Natural killer cell treated with Interleukin-12 subunit alpha and Interleukin-12 subunit beta and Interleukin-15 and Interleukin-18, amount 100 ng/mL, for 72 hours (primary cell): ENCODE results near the gene CHPF2. TPM values are rescaled to one million over a fixed set of nuclear protein-coding genes. Genes with fewer than 3 reads are reported as not detected.
A peak's percentile ranks its signal among the peaks of the same experiment; 100 is the strongest.

Experiments
- ATAC-seq, 2 donors: fragments of 150-1000 bp; cut with Tn5 transposase in 1 of 2; sonication (Bioruptor Pico), chemical (Tn5 transposase) in 1 of 2; 2 replicates each; pipeline ENCODE4 v1.10.0; 2021
- DNase-seq: peaks from one replicate; pipeline ENCODE4 v3.0.0; 2022; ENCODE audit warnings: low spot score
- H3K27ac Mint-ChIP-seq, 2 donors: 1 replicate in 1 of 2; 2 replicates in 1 of 2; pipeline ENCODE4 v1.8.0; 2022; ENCODE audit warnings: mixed read lengths in 2 of 2, mild to moderate bottlenecking in 1 of 2, moderate library complexity in 1 of 2
- H3K27me3 Mint-ChIP-seq, 2 donors: 1 replicate in 1 of 2; 2 replicates in 1 of 2; pipeline ENCODE4 v1.8.0; 2022; ENCODE audit warnings: mixed read lengths in 2 of 2
- H3K36me3 Mint-ChIP-seq: one replicate; pipeline ENCODE4 v1.8.0; 2022; ENCODE audit warnings: mixed read lengths
- H3K4me1 Mint-ChIP-seq, 2 donors: 1 replicate in 1 of 2; 2 replicates in 1 of 2; pipeline ENCODE4 v1.8.0; 2022; ENCODE audit warnings: low read depth in 2 of 2, mixed read lengths in 2 of 2, mild to moderate bottlenecking in 1 of 2
- H3K4me3 Mint-ChIP-seq: one replicate; pipeline ENCODE4 v1.8.0; 2022; ENCODE audit warnings: mixed read lengths
- H3K9me3 Mint-ChIP-seq: 2 replicates; pipeline ENCODE4 v1.8.0; 2022; ENCODE audit warnings: mixed read lengths
- total RNA-seq, 2 donors: library from RNA; stranded (reverse); gene quantifications; one replicate each; pipeline ENCODE4 v1.2.3, GENCODE V29; 2022

The CHPF2 gene
- total RNA-seq, 2 donors from 2014 or later: 54.6 to 67.6 TPM

DNA sequence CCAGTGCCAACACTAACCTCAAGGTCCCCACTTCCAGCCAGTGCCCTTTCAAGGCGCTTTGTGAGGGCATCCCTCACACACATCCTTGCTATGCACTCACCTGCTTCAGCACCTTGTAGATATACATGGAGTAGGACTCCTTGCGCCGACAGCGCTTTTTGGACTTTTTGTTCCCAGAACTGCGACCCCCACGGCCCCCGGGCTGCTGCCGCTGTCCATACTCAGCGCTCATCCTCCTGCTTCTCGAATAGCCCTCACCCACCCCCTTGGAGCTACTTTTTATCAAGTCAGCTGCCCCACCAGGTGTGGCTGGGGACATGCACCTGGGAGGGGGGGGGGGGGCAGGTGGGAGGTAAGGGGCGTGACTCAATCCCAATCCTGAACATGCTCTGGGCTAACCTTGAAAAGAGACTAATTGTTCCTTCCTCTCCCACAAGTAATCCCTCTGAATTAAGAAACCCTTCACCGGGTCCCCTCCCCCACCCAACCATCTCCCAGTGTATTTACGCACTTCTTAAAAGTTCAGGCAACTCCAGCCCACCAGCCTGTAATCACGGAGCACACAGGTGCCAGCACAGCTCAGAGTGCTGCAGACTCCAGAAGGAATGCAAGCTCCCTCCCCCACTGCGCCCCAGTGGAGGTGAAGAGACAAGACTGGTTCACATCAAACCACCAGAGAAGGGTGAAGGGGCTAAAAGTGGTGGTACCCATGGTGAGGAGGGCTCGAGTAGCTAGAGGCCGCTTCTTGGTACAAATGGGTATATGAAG lies 22.0 kb upstream of the CHPF2 start, which contains the start of gene H2BK1:
Gene H2BK1 (minus strand): TSS at position 402 of the 768 bp plus-strand sequence. CDS start 170 bp downstream, at position 232.
- DNase-seq: no peak
- H3K27ac Mint-ChIP-seq: no peak within 1 kb of the TSS
- H3K36me3 Mint-ChIP-seq: peaks cover 9% of the 10 kb centered on the region
- H3K9me3 Mint-ChIP-seq: no peaks in the 10 kb centered on the region
- peaks cover 14 to 21% of the 10 kb centered on the region in 2 donors for H3K4me1 Mint-ChIP-seq
- no peak for ATAC-seq
- H3K4me3 Mint-ChIP-seq: no peak within 1 kb of the TSS
- H3K27me3 Mint-ChIP-seq: peaks cover 0 to 3% of the 10 kb centered on the region in 2 donors

DNA sequence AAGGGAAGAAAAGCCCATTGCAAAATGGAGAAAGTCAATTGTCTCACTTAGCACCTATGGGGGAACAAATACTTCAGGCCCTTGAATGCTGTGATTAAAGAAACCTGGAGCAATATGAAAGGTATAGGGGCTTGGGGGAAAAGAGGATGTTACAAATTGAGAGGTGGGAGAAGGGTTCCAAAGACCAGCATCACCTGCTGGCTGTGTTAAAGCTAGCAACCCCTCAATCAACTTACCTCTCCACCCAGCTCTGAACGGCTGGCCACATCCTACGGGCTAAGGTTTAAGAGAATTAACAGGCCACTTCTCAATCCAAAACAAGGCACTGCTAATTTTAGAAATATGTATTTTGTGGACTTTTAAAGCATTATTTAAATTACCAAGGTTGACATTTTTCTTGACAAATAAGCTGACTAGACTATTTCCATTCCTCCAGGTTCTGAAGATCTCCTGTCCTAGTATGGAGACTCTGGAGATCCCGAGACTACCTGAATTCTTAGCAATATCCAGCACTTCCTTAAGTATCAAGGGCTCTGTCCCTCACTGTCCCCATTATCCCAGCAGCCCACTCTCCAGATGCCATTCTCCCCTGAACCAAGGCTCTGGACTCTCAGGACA lies 21.0 kb upstream of the CHPF2 start:
- peaks cover 18% of the 10 kb centered on the region for H3K36me3 Mint-ChIP-seq
- H3K9me3 Mint-ChIP-seq: no peaks in the 10 kb centered on the region
- H3K27ac Mint-ChIP-seq: no peak overlapping the region
- no peak for ATAC-seq
- no peak for DNase-seq
- no peaks in the 10 kb centered on the region for H3K27me3 Mint-ChIP-seq
- peaks cover 14 to 18% of the 10 kb centered on the region in 2 donors for H3K4me1 Mint-ChIP-seq
- no peak overlapping the region for H3K4me3 Mint-ChIP-seq

DNA sequence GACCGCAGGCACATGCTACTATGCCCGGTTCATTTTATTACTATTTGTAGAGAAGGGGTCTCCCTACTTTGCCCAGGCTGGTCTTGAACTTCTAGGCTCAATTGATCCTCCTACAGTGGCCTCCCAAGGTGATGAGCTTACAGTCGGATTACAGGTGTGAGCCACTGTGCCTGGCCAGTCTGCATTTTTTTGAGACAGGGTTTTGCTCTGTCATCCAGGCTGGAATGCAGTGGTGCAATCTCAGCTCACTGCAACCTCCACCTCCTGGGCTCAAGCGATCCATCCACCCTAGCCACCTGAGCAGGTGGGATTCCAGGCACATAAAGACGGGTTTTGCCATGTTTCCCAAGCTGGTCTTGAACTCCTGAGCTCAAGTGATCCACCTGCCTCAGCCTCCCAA lies 19.7 kb upstream of the CHPF2 start:
- Mint-ChIP-seq H3K4me3 (no peak overlapping the region), H3K27ac (no peak overlapping the region), H3K27me3 (no peaks in the 10 kb centered on the region), H3K9me3 (no peaks in the 10 kb centered on the region), H3K4me1 (peaks cover 3 to 6% of the 10 kb centered on the region in 2 donors), H3K36me3 (peaks cover 18% of the 10 kb centered on the region)
- ATAC-seq (no peak), DNase-seq (no peak)

DNA sequence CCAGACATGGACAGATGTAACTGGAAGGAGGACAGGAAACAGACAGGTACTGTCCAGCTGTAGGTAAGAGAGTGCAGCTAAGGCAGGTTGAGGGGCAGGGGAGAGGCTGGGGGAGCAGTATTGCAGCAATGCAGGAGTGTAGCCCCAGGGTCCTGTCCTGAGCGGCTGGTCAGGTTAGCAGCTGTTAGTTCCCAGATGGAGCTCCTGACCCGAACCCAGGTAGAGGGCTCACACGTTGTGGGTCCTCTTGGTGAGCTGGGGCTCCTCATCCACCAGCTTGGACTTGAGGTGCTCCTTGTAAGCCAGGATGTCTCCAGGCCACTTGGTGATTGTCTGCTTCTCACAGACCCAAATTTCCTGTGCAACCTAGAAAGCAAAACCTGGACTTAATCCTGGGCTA lies 18.5 kb upstream of the CHPF2 start:
- H3K27ac Mint-ChIP-seq: no peak overlapping the region
- no peaks in the 10 kb centered on the region for H3K9me3 Mint-ChIP-seq
- no peak overlapping the region for H3K4me3 Mint-ChIP-seq
- ATAC-seq: no peak
- no peaks in the 10 kb centered on the region for H3K27me3 Mint-ChIP-seq
- no peaks in the 10 kb centered on the region for H3K4me1 Mint-ChIP-seq
- no peak for DNase-seq
- H3K36me3 Mint-ChIP-seq: peaks cover 28% of the 10 kb centered on the region

DNA sequence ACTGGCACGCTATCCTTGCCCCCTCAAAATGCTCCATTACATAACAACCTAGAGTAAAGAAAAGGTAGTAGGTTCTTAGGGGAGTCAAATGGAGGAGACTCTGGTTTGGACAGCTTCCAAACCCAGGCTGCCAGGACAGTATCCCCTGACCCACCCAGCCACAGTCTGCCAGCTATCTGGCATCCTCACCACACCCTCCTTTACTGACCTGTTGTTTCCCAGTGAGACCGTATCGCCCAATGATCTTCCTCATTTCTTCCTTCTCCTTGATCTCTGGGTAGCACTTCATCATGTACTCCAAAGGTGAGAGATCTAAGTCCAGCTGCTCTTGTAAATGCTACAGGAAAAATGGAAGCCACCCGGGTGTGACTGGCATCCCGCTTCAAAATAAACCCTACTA lies 16.9 kb upstream of the CHPF2 start:
- H3K4me3 Mint-ChIP-seq: no peak overlapping the region
- H3K36me3 Mint-ChIP-seq: peaks cover 33% of the 10 kb centered on the region
- no peaks in the 10 kb centered on the region for H3K27me3 Mint-ChIP-seq
- H3K9me3 Mint-ChIP-seq: no peaks in the 10 kb centered on the region
- no peaks in the 10 kb centered on the region for H3K4me1 Mint-ChIP-seq
- no peak for DNase-seq
- no peak overlapping the region for H3K27ac Mint-ChIP-seq
- ATAC-seq: no peak

DNA sequence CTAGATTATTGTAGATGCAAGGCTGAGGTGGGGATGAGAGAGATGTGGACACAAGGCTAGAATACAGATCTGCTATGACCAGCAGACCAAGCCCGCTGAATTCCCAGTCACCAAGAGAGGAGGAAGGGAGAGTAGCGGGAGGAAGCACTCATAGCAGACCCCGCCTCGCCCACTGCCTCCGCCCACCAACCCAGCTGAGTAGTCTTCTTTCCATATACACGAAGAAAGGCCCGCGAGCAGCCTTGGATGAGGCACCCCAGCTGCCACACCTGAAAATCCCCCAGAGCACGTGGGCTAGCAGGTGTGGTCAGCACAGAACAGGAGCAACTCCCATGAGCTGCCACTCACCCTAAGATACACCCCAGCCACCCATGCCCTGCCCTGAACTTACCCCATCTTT lies 14.1 kb upstream of the CHPF2 start:
- no peak overlapping the region for H3K27ac Mint-ChIP-seq
- ATAC-seq: peak in 1 of 2 donors; percentile 27

DNA sequence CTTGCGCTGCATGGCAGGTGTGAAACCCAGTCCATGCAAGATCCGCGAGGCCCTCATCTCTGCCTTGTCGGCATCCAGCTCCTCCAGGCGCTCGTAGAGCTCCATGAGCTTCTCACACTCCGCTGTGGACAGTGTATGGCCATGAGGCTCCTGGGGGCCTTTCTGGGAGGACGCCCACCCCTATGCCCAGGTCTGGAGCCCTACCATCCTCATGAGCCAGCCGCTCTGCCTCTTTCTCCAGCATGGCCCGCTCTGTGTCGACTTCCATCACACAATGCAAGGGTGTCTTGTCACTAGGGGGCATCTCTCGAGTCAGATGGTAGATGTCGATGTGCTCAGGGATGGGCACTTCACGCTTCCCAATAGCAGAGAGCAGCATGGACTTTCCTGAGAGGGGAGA lies 8.6 kb upstream of the CHPF2 start:
- Mint-ChIP-seq H3K4me1 (peaks cover 38 to 40% of the 10 kb centered on the region in 2 donors), H3K9me3 (no peaks in the 10 kb centered on the region), H3K36me3 (peaks cover 37% of the 10 kb centered on the region), H3K4me3 (no peak overlapping the region), H3K27ac (no peak overlapping the region), H3K27me3 (no peaks in the 10 kb centered on the region)
- ATAC-seq (no peak), DNase-seq (no peak)

More for the DNA sequence above, 14.1 kb upstream of the CHPF2 start:
- Mint-ChIP-seq H3K36me3 (peaks cover 38% of the 10 kb centered on the region), H3K4me3 (no peak overlapping the region), H3K27me3 (no peaks in the 10 kb centered on the region), H3K9me3 (no peaks in the 10 kb centered on the region), H3K4me1 (no peaks in the 10 kb centered on the region)
- DNase-seq: no peak

DNA sequence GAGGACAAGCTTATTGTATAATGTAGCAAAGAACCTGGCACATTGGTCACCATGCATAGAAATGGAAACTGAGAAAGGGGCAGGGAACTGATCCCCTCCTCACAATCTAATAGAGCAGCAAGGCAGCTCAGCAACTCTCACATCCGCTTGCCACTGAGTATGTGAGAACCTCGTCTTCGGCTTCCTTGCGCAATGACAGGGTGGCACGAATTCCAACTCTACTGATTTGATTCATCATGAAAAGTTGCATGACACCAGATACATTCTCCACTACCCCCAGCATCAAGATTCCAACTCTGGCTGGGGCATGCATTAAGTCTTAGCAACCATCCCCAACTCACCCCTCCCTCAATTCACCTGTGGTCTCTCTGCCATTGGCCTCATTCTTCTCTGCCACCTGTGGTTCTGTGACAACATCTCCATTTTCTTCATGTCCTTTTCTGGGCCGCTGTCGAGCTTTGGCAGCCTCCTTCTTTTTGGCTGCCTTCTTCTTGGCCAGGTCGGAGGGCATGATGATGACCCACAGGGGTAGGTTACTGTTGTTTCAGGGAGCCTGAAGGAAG lies 6.3 kb upstream of the CHPF2 start:
- no peaks in the 10 kb centered on the region for H3K27me3 Mint-ChIP-seq
- H3K4me3 Mint-ChIP-seq: peak overlapping the region; percentile 99
- ATAC-seq: no peak
- no peaks in the 10 kb centered on the region for H3K9me3 Mint-ChIP-seq
- peaks cover 30% of the 10 kb centered on the region for H3K36me3 Mint-ChIP-seq
- peak overlapping the region; percentile 93 for H3K27ac Mint-ChIP-seq
- peaks cover 38 to 40% of the 10 kb centered on the region in 2 donors for H3K4me1 Mint-ChIP-seq
- DNase-seq: no peak

DNA sequence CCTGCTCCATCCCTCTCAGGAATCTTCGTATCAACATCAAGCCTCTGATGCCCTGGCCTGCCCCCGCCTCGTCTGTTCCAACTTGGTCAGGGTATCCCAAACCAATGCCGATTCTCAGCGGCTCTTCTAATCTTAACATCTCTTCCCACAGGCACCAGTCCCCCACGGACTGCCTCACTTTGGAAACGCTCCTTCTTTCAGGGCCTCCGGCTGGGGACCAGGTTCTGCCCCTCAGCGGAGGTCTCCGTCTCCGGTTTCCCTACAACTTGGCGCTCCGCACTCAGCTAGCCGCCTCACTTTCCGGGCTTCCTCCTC lies 5.8 kb upstream of the CHPF2 start:
- Mint-ChIP-seq H3K9me3 (no peaks in the 10 kb centered on the region), H3K27me3 (no peaks in the 10 kb centered on the region), H3K27ac (peak overlapping the region; percentile 93), H3K36me3 (peaks cover 30% of the 10 kb centered on the region), H3K4me1 (peaks cover 39 to 41% of the 10 kb centered on the region in 2 donors), H3K4me3 (peak overlapping the region; percentile 99)
- ATAC-seq: peak in 1 of 2 donors; percentile 0
- no peak for DNase-seq

DNA sequence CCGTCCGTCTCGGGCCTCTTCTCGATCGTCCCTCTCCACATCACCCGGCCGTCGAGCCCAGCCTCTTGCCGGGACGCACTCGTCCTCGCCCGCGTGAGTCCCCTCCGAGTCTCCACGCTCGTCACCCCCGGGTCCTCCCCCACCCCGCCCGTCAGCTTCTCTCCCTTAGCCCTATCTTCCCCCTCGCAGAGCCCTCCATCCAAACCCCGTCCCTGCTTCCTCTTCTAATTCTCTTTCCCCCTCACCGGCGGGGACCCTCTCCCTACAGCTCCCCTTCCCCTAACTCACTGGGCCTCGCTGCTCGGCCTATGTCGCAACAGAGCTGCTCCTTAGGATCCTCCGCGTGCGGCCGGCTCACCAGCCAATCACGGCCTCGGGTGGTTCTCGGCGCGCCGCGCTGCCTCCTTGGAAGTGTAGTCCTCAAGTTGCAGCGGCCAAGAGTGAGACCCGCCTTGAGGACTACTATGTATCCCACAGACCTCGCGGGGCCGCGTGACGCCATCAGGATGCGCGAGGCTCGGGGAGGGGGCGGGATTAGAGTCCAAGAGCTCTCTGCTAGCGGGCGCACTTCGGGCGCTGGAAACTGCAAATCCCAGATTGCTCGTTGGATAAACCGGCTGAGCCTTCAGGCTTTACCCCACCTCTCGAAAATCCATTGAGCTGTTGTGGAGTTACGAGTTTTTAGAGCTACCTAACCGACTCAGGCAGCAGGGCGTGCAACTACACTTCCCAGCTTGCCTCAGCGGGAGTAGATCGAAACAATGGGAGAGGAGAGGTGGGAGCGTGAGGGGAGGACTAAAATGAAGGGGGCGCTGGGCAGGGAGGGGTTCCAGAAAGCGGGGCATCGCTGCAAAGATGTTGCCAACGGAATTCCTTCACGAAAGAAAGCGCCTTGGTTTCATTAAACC lies 5.2 kb upstream of the CHPF2 start, which contains the start of gene ABCF2:
Gene ABCF2 (minus strand): TSS at position 331 of the 908 bp plus-strand sequence. CDS start 747 bp downstream, outside the sequence.
- Mint-ChIP-seq H3K9me3 (no peaks in the 10 kb centered on the region), H3K36me3 (peaks cover 30% of the 10 kb centered on the region), H3K27me3 (no peaks in the 10 kb centered on the region), H3K4me1 (peaks cover 45 to 47% of the 10 kb centered on the region in 2 donors), H3K4me3 (peak within 1 kb of the TSS; percentile 99), H3K27ac (peak within 1 kb of the TSS; percentile 93)
- ATAC-seq: peak; percentile 100
- DNase-seq: peak; percentile 97

DNA sequence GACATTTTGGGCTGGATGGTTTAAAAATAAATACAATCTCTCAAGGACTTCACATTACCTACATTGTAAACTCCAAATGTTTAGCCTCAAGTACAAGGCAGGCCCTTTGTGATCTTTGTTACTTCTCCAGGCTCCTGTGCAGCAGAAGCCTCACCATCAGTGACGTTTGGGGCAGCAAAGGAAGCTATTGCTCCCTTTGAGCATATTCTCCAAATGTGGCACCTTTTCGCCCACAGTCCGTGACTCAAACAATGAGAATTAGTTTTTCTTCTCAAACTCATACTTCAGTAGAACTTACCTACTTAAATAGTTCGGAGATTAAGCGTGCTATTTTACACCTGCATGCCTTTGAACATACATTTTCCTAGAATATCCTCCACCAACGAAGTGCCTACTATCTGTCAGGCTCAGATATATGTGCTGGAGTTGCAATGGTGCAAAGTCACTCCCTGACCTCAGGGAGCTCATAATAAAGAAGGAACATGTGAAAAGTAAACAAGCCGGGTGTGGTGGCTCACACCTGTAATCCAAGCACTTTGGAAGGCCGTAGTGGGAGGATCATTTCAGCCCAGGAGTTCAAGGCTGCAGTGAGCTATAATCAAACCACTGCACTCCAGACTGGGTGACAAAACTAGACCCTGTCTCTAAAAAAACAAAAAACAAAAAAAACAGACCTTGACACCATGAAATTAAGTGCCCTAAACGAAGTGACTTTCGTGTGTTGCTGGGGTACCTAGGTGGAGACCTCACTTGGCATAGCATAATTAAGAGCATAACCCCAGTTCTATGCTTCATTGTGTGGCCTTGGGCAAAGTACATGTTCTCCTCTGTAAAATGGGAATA lies 4.0 kb upstream of the CHPF2 start:
- no peak for DNase-seq
- H3K4me1 Mint-ChIP-seq: peaks cover 50 to 51% of the 10 kb centered on the region in 2 donors

DNA sequence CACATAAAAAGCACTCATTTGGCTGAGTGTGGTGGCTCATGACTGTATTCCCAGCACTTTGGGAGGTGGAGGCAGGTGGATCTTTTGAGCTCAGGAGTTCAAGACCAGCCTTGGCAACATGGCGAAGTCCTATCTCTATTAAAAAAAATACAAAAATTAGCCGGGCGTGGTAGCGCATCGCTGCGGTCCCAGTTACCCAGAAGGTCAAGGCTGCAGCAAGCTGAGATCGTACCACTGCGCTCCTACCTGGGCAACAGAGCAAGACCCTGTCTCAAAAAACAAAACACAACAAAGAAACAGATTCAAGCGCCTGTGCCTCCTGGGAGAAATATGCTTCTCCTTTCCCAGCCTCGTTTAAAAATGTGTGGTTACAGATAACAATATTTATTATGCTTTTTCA lies 3.0 kb upstream of the CHPF2 start:
- Mint-ChIP-seq H3K9me3 (no peaks in the 10 kb centered on the region), H3K36me3 (peaks cover 23% of the 10 kb centered on the region), H3K27ac (no peak overlapping the region), H3K4me3 (no peak overlapping the region), H3K4me1 (peaks cover 56 to 58% of the 10 kb centered on the region in 2 donors), H3K27me3 (no peaks in the 10 kb centered on the region)
- no peak for ATAC-seq
- DNase-seq: peak; percentile 23

More for the DNA sequence above, 4.0 kb upstream of the CHPF2 start:
- no peaks in the 10 kb centered on the region for H3K27me3 Mint-ChIP-seq
- peaks cover 28% of the 10 kb centered on the region for H3K36me3 Mint-ChIP-seq
- no peak for ATAC-seq
- H3K4me3 Mint-ChIP-seq: peak overlapping the region; percentile 99
- H3K9me3 Mint-ChIP-seq: no peaks in the 10 kb centered on the region
- H3K27ac Mint-ChIP-seq: peak overlapping the region; percentile 93

DNA sequence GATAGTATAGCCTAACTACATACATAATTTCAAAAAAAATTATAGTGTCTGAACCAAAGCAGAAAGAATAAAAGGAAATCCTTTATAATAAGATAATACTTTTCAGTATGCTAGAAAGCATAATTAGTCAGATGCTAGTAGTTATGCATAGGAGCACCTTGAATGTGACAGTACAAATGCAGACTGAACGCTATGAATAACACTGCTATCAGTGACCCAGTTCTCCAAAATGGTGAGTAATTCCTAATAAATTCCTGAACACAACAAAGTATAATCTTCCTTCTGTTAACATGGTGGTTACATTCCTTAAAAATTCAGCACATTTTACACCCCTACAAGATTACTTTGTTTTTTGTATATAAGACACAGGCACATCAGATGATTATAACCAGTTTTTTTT lies 1.2 kb upstream of the CHPF2 start:
- Mint-ChIP-seq H3K36me3 (peaks cover 10% of the 10 kb centered on the region), H3K27ac (peak overlapping the region in 1 of 2 donors; percentile 95), H3K27me3 (no peaks in the 10 kb centered on the region), H3K4me3 (peak overlapping the region; percentile 98), H3K4me1 (peaks cover 43 to 47% of the 10 kb centered on the region in 2 donors), H3K9me3 (no peaks in the 10 kb centered on the region)
- ATAC-seq (no peak), DNase-seq (no peak)
